ENCODE results near the gene GYG2. TPM values are rescaled to one million over a fixed set of nuclear protein-coding genes. Genes with fewer than 3 reads are reported as not detected.

The GYG2 gene
- total and polyA plus RNA-seq, 2 of the 13 experiments (the other 11 are each of a cell fraction or from before 2014, with no cell fraction given) = 20.0 to 24.3 TPM

DNA sequence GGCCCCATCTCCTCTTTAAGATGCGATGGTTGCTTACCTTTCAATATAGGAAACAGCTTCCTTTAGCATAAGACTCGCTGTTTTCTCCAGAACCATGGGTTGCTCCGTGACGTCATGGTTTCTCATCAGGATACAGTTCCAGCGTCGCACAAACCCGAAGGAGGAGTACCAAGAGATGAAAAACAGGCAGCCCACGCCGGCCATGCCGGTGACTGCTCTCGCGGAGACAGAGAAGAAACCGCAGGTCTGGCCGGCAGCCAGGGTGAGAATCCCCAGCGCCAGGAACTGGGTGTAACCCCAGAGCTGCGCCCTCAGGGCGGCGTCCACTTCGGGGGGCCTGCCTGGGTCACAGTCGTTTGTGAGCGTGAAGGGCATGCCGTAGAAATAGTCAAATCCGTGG is 89.0 kb downstream of the GYG2 start:
- Histone ChIP-seq H4K20me1 (ENCODE audit: insufficient read depth, low read length) (no peaks in the 10 kb centered on the region), H3K4me1 (ENCODE audit: insufficient read depth, low read length) (no peaks in the 10 kb centered on the region), H3K9me3 (ENCODE audit: low read length) (no peaks in the 10 kb centered on the region), H3K4me3 (replicated peaks in 1 of 3; ENCODE audit: insufficient read depth in 1 of 3, low read depth in 2 of 3, low read length in 3 of 3) (no peak overlapping the region), H3K4me2 (ENCODE audit: low read depth, low read length) (no peak overlapping the region), H3K27ac (ENCODE audit: extremely low read length, insufficient read depth, low read length) (no peak overlapping the region), H2AFZ (ENCODE audit: low read length) (no peak overlapping the region), H3K36me3 (replicated peaks in 1 of 2; ENCODE audit: control insufficient read depth in 1 of 2, insufficient read depth in 2 of 2, low read length in 2 of 2) (no peaks in the 10 kb centered on the region), H3K79me2 (ENCODE audit: insufficient read depth, low read length) (no peaks in the 10 kb centered on the region), H3K27me3 (ENCODE audit: control insufficient read depth in 1 of 2, insufficient read depth in 2 of 2, low read length in 2 of 2) (no peaks in the 10 kb centered on the region), H3K9ac (ENCODE audit: insufficient read depth, low read depth, low read length) (no peak overlapping the region)
- ATAC-seq (no peak), FAIRE-seq (no peak), DNase-seq (ENCODE audit: low spot score) (no peak)
- BruUV-seq (replicated peaks) = no TSS peak
- in situ Hi-C loops (cut with HindIII; ENCODE audit: extremely low pct_ligation_motif_present, low pct_unique_long_range_greater_than_20kb) (no loop called here), intact Hi-C loops (cut with micrococcal nuclease; ENCODE audit: unreplicated experiment) (no loop called here)
- ChIA-PET POLR2A (no interaction called here), CTCF (ENCODE audit: low intra/inter-chr PET ratio, low total read pairs) (no interaction called here)
- WGBS (ENCODE audit: low lambda C conversion rate) = 100% methylated on average over 7 of the region's 23 CpGs
- TF ChIP-seq HIVEP1 (CRISPR knock-in tag; IDR thresholded peaks at IDR 0.05) = no peak
- TF ChIP-seq, protein P1, sequence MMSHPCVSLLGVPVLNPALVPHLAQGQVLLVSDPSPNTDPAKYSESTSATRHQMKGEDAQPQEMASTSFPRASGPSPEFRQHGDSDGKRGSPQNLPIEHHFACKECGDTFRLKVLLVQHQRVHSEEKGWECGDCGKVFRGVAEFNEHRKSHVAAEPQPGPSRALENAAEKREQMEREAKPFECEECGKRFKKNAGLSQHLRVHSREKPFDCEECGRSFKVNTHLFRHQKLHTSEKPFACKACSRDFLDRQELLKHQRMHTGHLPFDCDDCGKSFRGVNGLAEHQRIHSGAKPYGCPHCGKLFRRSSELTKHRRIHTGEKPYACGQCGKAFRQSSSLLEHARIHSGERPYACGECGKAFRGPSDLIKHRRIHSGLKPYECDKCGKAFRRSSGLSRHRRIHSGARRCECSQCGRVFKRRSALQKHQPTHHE (CRISPR knock-in tag; IDR thresholded peaks at IDR 0.05; ENCODE audit: borderline replicate concordance) = no peak
- TF ChIP-seq GABPB1 (CRISPR knock-in tag; IDR thresholded peaks at IDR 0.05) = no peak
- TF ChIP-seq ZNF543 (CRISPR knock-in tag; IDR thresholded peaks at IDR 0.05) = no peak
- TF ChIP-seq ETV6 (CRISPR knock-in tag; conservative IDR thresholded peaks at IDR 0.05) = no peak
- no peak for TF ChIP-seq ZBTB42 (CRISPR knock-in tag; IDR thresholded peaks at IDR 0.05)

DNA sequence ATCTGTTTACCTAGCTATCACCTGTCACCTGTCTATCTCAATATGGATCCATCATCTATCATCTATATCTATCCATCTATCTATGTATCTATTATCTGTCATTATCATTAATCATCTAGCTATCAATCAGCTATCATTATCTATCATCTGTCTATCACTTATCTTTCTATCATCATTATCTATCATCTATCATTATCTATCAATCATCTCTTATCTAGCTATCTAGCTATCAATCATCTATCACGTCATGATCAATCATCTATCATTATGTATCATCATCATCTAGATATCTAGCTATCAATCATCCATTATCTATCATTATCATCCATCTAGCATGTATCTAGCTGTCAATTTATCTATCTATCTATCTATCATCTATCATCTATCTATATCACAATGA is 92.5 kb downstream of the GYG2 start:
- in situ Hi-C loops (cut with HindIII; ENCODE audit: extremely low pct_ligation_motif_present, low pct_unique_long_range_greater_than_20kb) = no loop called here
- CTCF ChIA-PET (ENCODE audit: low intra/inter-chr PET ratio, low total read pairs) = no interaction called here
- Histone ChIP-seq H3K79me2 (ENCODE audit: insufficient read depth, low read length) (no peaks in the 10 kb centered on the region), H3K9me3 (ENCODE audit: low read length) (no peaks in the 10 kb centered on the region), H3K4me1 (ENCODE audit: insufficient read depth, low read length) (no peaks in the 10 kb centered on the region), H3K27me3 (ENCODE audit: control insufficient read depth in 1 of 2, insufficient read depth in 2 of 2, low read length in 2 of 2) (no peaks in the 10 kb centered on the region), H3K4me2 (ENCODE audit: low read depth, low read length) (no peak overlapping the region), H3K4me3 (replicated peaks in 1 of 3; ENCODE audit: insufficient read depth in 1 of 3, low read depth in 2 of 3, low read length in 3 of 3) (no peak overlapping the region), H3K9ac (ENCODE audit: insufficient read depth, low read depth, low read length) (no peak overlapping the region), H3K36me3 (replicated peaks in 1 of 2; ENCODE audit: control insufficient read depth in 1 of 2, insufficient read depth in 2 of 2, low read length in 2 of 2) (no peaks in the 10 kb centered on the region), H2AFZ (ENCODE audit: low read length) (no peak overlapping the region), H4K20me1 (ENCODE audit: insufficient read depth, low read length) (no peaks in the 10 kb centered on the region), H3K27ac (ENCODE audit: extremely low read length, insufficient read depth, low read length) (no peak overlapping the region)
- no peak for ATAC-seq
- 85% methylated on average over 1 of the region's 1 CpG for WGBS (ENCODE audit: low lambda C conversion rate)
- intact Hi-C loops (cut with micrococcal nuclease; ENCODE audit: unreplicated experiment) = no loop called here
- no peak for DNase-seq (ENCODE audit: low spot score)
- BruUV-seq (replicated peaks) = no TSS peak
- FAIRE-seq = no peak
- POLR2A ChIA-PET = no interaction called here
- no peak for TF ChIP-seq ZNF430 (CRISPR knock-in tag; IDR thresholded peaks at IDR 0.05)
- TF ChIP-seq SETDB1 (CRISPR knock-in tag; IDR thresholded peaks at IDR 0.05; ENCODE audit: borderline replicate concordance) = no peak
- no peak for TF ChIP-seq ARNT (IDR thresholded peaks at IDR 0.05)
- TF ChIP-seq ZNF530 (CRISPR knock-in tag; IDR thresholded peaks at IDR 0.05; ENCODE audit: low read depth) = no peak
- no peak for TF ChIP-seq ZFAT (CRISPR knock-in tag; conservative IDR thresholded peaks at IDR 0.05)
- no peak for TF ChIP-seq ZEB1 (IDR thresholded peaks at IDR 0.05; ENCODE audit: insufficient replicate concordance, low read depth)
- TF ChIP-seq, protein P2, sequence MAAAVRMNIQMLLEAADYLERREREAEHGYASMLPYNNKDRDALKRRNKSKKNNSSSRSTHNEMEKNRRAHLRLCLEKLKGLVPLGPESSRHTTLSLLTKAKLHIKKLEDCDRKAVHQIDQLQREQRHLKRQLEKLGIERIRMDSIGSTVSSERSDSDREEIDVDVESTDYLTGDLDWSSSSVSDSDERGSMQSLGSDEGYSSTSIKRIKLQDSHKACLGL (CRISPR knock-in tag; IDR thresholded peaks at IDR 0.05) = no peak
- TF ChIP-seq, protein P3, sequence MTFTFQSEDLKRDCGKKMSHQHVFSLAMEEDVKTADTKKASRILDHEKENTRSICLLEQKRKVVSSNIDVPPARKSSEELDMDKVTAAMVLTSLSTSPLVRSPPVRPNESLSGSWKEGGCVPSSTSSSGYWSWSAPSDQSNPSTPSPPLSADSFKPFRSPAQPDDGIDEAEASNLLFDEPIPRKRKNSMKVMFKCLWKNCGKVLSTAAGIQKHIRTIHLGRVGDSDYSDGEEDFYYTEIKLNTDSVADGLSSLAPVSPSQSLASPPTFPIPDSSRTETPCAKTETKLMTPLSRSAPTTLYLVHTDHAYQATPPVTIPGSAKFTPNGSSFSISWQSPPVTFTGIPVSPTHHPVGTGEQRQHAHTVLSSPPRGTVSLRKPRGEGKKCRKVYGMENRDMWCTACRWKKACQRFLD (CRISPR knock-in tag; IDR thresholded peaks at IDR 0.05; ENCODE audit: borderline replicate concordance) = no peak
- TF ChIP-seq SMAD1 (CRISPR knock-in tag; IDR thresholded peaks at IDR 0.05; ENCODE audit: borderline replicate concordance, low read depth) = no peak
- no peak for TF ChIP-seq CEBPG (CRISPR knock-in tag; IDR thresholded peaks at IDR 0.05)
